Medulla oblongata (tissue), 1 donor: Measurements from ENCODE around the gene GNAI1.

ENCODE experiments used
- DNase-seq: peaks from one replicate; pipeline ENCODE4 v3.0.0-alpha.2; 2015; ENCODE audit errors: extremely low spot score

Gene GNAI1

GRCh38 chr7:80159802-80160201 lies 25.2 kb downstream of the GNAI1 start:
- no peak for DNase-seq

- no peak for DNase-seq
Observed at GRCh38 chr7:80161466-80161865, 26.8 kb downstream of the GNAI1 start.

- no peak for DNase-seq
Observed at GRCh38 chr7:80165177-80165576, 30.5 kb downstream of the GNAI1 start.

GRCh38 chr7:80170445-80170844 lies 35.8 kb downstream of the GNAI1 start:
- no peak for DNase-seq

GRCh38 chr7:80172387-80172786 lies 37.8 kb downstream of the GNAI1 start:
- no peak for DNase-seq

- DNase-seq = no peak
Observed at GRCh38 chr7:80175744-80176143, 41.1 kb downstream of the GNAI1 start.

- peak; percentile 75 for DNase-seq
Observed at GRCh38 chr7:80181411-80181810, 46.8 kb downstream of the GNAI1 start.

- no peak for DNase-seq
Observed at GRCh38 chr7:80182630-80183276, 48.1 kb downstream of the GNAI1 start.

GRCh38 chr7:80183351-80183750 lies 48.7 kb downstream of the GNAI1 start:
- DNase-seq = no peak

- DNase-seq = no peak
Observed at GRCh38 chr7:80183900-80184685, 49.5 kb downstream of the GNAI1 start.

- no peak for DNase-seq
Observed at GRCh38 chr7:80184693-80185092, 50.1 kb downstream of the GNAI1 start.

- DNase-seq = no peak
Observed at GRCh38 chr7:80185571-80185970, 50.9 kb downstream of the GNAI1 start.

GRCh38 chr7:80186721-80187120 lies 52.1 kb downstream of the GNAI1 start:
- DNase-seq = peak; percentile 87

- DNase-seq = peak; percentile 62
Observed at GRCh38 chr7:80187279-80187678, 52.6 kb downstream of the GNAI1 start.

- no peak for DNase-seq
Observed at GRCh38 chr7:80187727-80188126, 53.1 kb downstream of the GNAI1 start.

- DNase-seq = peak; percentile 49
Observed at GRCh38 chr7:80189638-80190037, 55.0 kb downstream of the GNAI1 start.

GRCh38 chr7:80197627-80198026 lies 63.0 kb downstream of the GNAI1 start:
- DNase-seq = no peak

- no peak for DNase-seq
Observed at GRCh38 chr7:80199051-80199450, 64.4 kb downstream of the GNAI1 start.

GRCh38 chr7:80204454-80204853 lies 69.8 kb downstream of the GNAI1 start:
- DNase-seq = no peak

GRCh38 chr7:80204919-80205318 lies 70.3 kb downstream of the GNAI1 start:
- DNase-seq = no peak

GRCh38 chr7:80206763-80207162 lies 72.1 kb downstream of the GNAI1 start:
- no peak for DNase-seq

- no peak for DNase-seq
Observed at GRCh38 chr7:80207501-80207900, 72.9 kb downstream of the GNAI1 start.

GRCh38 chr7:80208700-80209099 lies 74.1 kb downstream of the GNAI1 start:
- no peak for DNase-seq
